ENCODE measurements around the gene CABS1.

Gene CABS1

GRCh38 chr4:70334681-70335080, at the start of gene CABS1:
CABS1 (plus strand) TSS chr4:70334981; CDS start chr4:70335040, 59 bp downstream.
- DNase-seq, result no peak

GRCh38 chr4:70288651-70289050, 46.1 kb upstream of the CABS1 start:
- no peak for DNase-seq

GRCh38 chr4:70291341-70291740, 43.4 kb upstream of the CABS1 start:
- DNase-seq, result no peak

GRCh38 chr4:70297576-70297975, 37.2 kb upstream of the CABS1 start:
- DNase-seq, result no peak

GRCh38 chr4:70298051-70298450, 36.7 kb upstream of the CABS1 start:
- DNase-seq, result no peak

DNA sequence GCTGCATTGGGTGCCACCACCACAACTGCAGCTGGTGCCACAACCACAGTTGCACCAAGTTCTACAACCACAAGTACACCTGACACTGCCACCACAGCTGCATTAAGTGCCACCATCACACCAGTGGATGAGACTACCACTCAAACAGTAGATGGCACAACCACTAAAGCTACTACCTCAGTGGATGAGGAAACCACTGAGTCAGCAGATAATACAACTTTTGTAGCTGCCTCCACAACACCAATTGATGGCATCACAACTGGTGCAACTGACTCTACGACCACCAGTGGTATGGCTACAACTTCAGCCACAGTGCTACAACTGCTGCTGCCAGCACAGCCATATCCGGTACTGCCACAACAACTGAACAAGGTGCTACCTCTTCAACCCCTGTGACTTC, 35.1 kb upstream of the CABS1 start:
- DNase-seq, result no peak

DNA sequence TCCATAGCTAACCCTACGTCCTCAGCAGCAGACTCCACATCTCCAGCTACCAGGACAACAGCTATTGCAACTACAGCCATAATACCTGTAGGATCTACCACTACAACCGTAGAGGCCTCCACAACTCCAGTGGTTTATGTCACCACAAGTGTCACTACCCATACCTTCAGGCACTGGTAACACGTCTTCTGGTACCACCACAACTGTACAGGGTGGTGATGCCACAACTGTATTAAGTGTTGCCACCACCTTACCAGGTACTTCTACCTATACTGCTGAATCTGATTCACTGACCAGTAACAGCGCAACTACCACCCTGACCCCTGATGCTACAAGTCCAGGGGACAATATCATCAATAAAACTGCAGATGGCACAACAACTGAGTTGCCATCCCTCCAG, 34.6 kb upstream of the CABS1 start:
- no peak for DNase-seq

- DNase-seq, result no peak
These were observed 31.7 kb upstream of the CABS1 start for GRCh38 chr4:70303090-70303489.

DNA sequence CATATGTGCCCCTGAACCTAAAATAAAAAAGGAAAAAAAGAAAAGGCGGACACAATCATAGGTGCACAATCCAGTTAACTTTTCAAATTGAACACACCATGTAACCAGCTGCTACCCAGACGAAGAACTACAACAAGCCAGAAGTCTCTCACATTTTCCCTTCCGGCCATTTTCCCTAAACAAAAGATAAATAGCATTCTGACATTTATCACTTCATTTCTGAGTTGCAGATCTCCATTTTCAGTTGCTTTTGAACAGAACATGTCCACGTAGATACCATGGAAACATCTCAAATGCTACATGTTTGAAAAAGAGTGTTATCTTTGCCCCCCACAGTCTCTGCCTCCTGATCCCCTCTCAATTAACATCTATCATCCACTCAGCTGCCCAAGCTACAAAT, 29.2 kb upstream of the CABS1 start:
- no peak for DNase-seq

- DNase-seq, result no peak
These were observed 28.7 kb upstream of the CABS1 start for GRCh38 chr4:70306076-70306475.

DNA sequence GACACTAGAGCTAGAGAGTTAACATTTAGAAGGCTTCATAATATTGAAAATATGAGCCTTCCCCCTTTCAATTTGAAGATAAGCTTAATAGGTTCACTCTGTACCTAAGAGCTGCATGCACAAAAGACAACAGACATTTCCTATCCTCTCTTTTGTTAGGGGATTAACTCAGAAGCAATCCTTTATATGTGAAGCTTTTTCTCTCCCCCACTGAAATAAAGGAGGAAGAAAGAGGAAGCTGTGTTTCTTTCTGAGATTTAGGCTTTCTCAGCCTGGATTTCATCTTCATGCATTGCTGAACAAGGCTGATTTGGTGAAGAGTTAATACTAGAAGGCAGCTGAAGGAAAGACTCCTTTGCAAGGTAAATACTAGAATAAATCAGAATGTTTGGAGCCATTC, 21.0 kb upstream of the CABS1 start:
- no peak for DNase-seq

DNA sequence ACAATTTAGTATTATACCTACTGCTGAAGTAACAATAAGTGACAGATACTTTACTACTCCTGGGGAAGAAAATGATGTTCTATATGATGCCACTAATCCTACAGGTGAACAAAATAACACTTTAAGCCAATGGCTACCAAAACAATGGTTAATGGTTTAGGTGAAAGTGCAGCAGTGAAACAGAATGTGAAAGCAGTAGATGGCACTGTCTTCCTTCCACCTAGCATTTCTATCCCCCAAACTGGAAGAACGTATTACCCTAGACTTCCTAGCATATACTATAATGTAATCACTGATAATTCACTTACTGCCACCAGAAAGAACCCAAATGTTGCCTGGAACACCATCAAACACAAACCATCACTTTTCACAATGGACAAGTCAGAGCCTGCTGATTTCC, 18.9 kb upstream of the CABS1 start:
- DNase-seq, result no peak

DNA sequence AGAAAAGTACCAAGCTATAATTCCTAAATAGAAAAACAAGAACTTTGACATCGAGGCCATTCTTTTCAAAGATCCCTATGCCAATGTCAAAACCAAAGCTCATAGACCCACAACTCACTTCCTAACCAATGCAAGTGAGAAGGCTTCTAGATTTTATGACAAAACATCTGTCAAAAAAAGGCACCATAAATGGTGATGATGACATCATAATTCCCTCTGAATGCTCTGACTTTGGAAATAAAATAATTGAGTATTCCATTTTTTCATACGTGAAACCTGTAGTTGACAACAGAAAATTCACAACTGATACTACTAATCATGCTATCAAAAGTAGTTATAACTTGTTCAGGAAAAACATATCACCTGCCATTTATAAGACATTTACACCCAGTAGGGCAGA, 8.7 kb upstream of the CABS1 start:
- DNase-seq, result no peak

DNA sequence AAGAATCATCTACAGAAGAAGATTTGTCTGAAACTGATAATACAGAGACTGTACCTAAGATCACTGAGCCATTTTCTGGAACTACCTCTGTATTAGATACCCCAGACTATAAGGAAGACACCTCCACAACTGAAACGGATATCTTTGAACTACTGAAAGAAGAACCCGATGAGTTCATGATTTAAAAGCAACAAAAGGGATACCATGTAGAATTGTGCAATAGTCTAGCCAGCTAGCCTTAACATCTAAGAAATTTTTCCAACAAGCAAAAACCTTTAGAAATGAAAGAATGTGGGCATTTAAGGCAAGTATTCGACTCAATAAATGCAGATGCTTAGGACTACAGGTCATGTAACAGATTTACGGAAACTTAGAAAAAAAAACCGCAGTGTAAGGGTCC, 1.3 kb downstream of the CABS1 start:
- DNase-seq, result no peak

DNA sequence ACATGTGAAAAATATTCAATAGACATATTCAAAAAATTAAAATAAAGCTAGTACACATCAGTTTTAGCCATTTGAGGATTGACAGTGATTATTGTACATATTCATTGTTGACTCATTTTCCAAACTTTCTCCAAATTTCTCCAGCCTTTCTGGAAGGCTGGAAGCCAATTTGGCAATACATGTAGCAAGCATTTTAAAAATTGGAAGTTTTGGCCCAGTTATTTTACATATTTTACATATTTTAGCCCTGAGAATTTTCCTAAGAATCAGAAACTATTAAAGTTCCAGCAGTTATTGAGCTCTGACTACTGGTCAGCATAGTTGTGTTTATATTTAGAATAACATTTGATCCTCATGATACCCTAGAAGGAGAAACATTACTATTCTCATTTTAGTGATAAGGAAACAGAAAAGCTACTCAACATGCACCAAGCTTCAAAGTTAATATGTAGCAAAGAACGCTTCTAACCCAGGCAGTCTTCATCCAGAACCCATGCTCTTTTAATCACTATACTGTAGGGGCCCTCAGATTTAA, 3.2 kb downstream of the CABS1 start:
- DNase-seq, result no peak

GRCh38 chr4:70356185-70356584, 21.4 kb downstream of the CABS1 start:
- DNase-seq, result no peak

- no peak for DNase-seq
These were observed 24.4 kb downstream of the CABS1 start for GRCh38 chr4:70359115-70359661.

DNA sequence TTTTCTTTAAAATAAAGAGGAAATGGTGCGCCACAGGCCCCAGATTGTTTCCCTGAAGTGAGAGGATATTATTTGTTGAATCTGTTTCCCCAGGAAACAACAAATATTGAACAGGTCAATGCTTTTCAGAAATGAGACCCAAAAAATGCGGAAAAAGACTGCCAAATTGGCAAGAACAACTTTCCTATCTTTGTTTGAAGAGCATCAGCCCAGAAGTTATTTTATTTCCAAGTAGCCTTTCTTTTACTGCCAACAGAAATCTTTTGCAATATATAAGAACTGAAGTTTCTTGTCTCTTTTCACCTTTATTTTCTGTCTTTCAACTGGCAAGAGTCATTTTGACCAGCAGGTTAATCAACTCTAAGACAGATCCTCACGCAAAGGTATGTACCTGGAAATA, 25.7 kb downstream of the CABS1 start, which contains the start of gene SMR3A:
Gene SMR3A (plus strand): TSS at position 301 of the 400 bp plus-strand sequence. CDS start 1,356 bp downstream, outside the sequence.
- no peak for DNase-seq

- DNase-seq, result no peak
These were observed 29.2 kb downstream of the CABS1 start for GRCh38 chr4:70364002-70364401.

DNA sequence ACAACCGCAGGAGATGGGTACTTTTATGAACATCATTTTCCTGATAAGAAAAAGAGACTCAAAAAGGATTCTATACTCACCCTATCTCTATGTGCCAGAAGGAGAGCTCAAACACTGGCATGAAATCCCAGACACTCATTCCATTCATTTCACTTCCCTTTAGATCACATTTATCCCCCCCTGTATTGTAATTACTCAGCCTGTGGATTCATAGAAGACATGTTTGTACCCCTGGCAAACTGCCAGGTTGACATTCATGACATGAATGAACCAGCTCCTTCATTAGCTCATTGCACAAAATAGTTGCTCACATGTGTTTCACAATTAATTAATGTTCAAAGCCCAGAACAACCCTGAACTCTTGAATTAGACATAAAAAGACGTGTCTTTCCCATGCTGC, 30.7 kb downstream of the CABS1 start:
- DNase-seq, result peak; percentile 18

GRCh38 chr4:70367813-70368212, 33.0 kb downstream of the CABS1 start:
- DNase-seq, result no peak

DNA sequence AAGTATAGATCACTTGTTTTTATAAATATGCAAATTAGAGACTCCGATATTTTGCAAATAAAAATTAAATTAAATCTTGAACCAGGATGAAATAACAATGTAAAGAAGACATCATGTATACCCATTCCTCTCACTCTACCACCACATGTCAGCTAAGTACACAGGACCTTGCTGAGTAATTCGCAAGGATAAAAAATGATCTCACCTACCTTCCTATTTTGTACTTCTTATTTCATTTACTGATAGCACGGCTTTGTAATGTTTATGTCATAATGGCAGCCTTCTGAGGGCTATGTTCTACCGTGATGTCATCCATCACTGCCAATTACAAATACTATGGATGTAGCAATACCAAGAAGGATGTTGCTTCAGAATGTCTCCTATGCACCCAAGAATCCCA, 37.2 kb downstream of the CABS1 start:
- DNase-seq, result no peak

- DNase-seq, result no peak
These were observed 38.0 kb downstream of the CABS1 start for GRCh38 chr4:70372760-70373159.

- no peak for DNase-seq
These were observed 45.8 kb downstream of the CABS1 start for GRCh38 chr4:70380578-70380977.

DNA sequence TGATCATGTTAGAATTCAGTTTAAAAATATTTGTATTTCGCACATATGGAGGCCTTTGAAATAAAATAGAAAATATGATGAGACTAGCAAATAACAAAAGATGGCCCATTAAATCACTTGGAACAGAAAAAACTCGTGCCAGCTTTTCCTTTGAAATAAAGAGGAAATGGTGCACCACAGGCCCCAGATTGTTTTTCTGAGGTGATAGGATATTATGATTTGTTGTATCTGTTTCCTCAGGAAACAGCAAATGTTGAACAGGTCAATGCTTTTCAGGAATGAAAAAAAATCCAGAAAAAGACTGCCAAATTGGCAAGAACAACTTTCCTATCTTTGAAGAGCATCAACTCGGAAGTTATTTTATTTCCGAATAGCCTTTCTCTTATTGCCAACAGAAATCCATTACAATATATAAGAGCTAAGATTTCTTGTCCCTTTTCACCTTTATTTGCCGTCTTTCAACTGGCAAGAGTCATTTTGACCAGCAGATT, 48.0 kb downstream of the CABS1 start, which contains the start of gene SMR3B:
Gene SMR3B (plus strand): TSS at position 441 of the 491 bp plus-strand sequence. CDS start 1,380 bp downstream, outside the sequence.
- DNase-seq, result no peak
